GM19438 (cell line): ENCODE results near the gene COL26A1.
"Not testable (repeated sequence)": the region's sequence is repeated elsewhere in the genome, so short reads cannot be mapped to it uniquely, and the experiment has no call there.

Experiments
- ATAC-seq: cut with Tn5 transposase; IDR thresholded peaks from one replicate; pipeline ENCODE4 v1.9.1; 2021; ENCODE audit warnings: low read depth; ENCODE audit not compliant: unreplicated experiment

COL26A1 gene

DNA sequence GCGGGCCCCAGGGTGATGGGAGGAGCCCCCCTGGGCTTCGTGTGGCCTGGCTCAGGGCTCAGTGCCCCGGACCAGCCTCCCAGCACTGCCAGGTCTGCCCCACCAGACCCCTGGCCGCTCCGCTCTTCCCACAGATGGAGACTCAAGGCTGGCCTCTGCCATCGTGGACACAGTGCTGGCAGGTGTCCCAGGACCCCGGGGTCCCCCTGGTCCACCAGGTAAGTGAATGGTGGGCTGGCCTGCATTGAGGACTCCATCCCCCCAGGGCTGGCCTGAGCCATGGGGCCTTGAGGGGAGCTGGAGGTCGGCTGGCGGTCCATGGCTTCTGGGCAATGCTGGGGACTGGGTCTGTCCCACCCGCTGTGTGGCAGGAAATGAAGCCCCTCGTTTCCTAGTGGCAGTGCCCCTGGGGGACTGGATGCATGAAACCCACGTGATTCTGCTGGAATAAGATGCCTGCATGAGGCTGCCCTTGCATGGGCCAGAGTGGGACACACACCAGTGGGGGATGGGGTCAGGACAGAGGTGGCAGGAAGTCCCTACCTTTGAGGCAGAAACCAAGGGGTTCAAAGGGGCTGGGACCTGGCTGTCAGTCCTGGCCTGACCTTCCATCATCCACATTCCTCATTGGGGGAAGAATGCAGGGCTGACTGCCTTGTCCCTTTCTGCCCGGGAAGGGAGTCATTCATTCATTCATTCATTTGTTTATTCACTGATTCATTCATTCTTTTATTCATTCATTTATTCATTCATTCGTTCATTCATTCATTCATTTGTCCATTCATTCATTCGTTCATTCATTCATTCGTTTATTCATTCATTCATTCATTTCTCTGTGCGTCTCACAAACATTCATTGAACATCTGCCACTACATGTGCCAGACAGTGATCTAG lies 184.6 kb downstream of the COL26A1 start:
- no peak for ATAC-seq

DNA sequence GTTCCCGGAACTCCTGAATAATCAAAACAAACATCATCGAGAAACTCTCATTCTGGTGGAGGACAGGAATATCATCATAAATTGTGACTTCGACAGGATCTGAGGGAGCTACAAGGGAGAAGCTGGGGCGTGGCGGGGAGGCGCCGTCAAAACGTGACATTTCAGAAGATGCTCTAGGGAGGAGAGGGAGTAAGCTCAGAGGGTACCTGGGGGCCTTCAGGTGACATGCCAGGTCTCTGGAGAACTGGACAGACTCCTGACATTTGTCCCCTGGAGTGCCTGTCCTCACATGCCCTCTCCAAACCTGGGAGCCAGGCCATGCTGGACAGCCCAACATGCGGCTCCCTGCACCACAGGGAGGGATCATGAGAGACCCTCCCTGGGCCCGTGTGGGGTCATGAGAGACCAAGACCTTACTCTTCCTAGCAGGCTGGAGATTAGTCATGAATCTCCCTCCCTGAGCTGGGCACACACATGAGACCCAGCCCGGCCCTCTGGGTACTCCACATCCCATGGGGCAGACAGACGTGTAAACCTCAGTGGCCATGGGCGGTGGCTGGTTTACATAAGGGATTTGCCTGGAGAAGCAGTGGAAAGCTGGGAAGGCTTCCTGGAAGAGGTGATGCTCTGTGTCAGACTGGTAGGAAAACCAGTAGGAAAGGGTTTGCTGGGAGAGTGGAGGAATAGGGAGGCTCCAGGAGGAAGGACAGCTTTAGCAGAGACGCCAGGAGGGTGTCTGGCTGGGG lies 185.4 kb downstream of the COL26A1 start:
- no peak for ATAC-seq

GRCh38 chr7:101549734-101550133 lies 187.1 kb downstream of the COL26A1 start:
- no peak for ATAC-seq

GRCh38 chr7:101550641-101551541 lies 188.2 kb downstream of the COL26A1 start:
- ATAC-seq: no peak

- ATAC-seq: no peak
Observed at GRCh38 chr7:101553018-101553770, 190.5 kb downstream of the COL26A1 start.

- no peak for ATAC-seq
Observed at GRCh38 chr7:101553771-101554445, 191.2 kb downstream of the COL26A1 start.

DNA sequence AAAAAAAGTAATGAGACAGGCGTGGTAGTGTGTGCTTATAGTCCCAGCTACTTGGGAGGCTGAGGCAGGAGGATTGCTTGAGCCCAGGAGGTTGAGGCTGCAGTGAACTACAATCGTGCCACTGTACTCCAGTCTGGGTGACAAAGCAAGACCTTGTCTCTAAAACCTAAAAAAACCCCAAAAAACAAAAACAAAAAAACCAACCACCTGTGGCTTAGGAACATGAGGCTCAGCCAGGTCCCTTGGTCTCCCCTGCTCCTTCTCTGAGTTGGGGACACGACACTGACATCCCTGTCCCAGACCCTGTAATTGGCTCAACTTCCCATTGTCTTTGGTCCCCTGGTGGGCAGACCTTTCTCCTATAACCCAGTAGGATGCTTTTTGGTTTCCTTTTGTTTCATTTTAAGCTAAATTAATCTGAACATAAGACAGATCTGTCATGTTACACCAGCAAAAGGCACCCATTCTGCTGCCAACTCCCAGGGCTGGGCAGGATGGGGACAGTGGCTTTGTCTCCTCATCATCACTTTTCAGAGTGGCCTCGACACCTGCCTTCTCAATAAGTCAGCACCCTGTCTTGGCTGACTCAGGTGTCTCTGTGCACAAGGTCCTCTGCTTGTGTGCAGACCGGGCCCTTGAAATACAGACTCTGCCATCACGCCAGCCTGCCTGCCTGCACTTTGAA lies 192.1 kb downstream of the COL26A1 start:
- no peak for ATAC-seq

DNA sequence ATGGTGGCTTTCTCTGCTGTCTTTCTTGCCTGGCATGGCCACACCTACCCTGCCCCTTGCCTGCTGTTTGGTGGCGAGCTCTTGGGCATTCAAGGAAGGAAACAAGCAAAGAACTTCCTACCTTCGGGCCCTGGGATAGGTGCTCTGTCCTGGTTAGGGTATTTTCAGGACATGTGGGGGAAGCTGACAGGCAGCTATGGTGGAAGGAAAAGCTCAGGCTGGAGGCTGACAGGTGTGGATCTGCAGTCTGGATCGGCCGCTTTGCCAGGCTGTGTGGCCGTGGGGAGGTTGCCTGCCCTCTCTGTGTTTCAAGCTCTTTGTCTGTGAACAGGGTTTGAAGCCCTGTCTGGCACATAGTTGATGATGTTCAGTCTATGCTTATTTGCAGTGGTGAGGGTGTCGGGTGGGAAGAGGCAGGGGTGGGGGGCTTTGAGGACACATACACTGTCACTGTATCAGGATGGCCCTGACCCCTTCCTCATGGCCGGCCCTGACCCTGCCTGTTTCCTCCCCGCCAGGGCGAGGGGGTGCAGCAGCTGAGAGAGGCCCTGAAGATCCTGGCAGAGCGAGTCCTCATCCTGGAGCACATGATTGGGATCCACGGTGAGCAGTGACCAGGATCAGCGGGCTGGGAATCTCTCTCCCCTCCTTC lies 192.7 kb downstream of the COL26A1 start:
- no peak for ATAC-seq

- no peak for ATAC-seq
Observed at GRCh38 chr7:101555921-101556275, 193.2 kb downstream of the COL26A1 start.

DNA sequence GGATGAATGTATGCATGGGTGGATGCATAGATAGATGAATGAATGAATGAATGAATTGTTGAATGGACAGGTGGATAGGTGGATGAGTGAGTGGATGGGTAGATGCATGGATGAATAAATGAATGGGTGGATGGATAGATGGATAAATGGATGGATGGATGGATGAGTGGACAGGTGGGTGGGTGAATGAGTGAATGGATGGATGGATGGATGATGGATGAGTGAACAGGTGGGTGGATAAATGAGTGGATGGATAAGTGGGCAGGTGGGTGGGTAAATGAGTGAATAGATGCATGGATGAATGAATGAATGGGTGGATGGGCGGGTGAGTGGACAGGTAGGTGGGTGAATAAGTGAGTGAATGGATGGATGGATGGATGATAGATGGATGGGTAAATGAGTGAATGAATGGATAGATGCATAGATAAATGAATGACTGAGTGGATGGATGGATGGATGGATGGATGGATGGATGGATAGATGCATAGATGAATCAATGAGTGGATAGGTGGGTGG lies 193.8 kb downstream of the COL26A1 start:
- no peak for ATAC-seq

GRCh38 chr7:101557421-101557820 lies 194.7 kb downstream of the COL26A1 start:
- no peak for ATAC-seq

- ATAC-seq: no peak
Observed at GRCh38 chr7:101557978-101558741, 195.5 kb downstream of the COL26A1 start.

GRCh38 chr7:101558742-101559325 lies 196.2 kb downstream of the COL26A1 start:
- no peak for ATAC-seq

GRCh38 chr7:101559586-101559985 lies 196.9 kb downstream of the COL26A1 start:
- ATAC-seq: no peak

DNA sequence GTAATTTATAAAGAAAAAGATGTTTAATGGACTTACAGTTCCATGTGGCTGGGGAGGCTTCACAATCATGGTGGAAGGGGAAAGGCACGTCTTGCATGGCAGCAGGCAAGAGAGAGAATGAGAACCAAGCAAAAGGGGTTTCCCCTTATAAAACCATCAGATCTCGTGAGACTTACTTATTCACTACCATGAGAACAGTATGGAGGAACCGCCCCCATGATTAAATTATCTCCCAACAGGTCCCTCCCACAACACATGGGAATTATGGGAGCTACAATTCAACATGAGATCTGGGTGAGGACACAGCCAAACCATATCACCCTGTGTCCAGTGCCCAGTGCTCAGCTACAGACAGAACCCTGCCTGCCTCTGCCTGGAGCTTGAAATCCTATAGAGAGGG lies 197.3 kb downstream of the COL26A1 start:
- ATAC-seq: not testable (repeated sequence)

GRCh38 chr7:101560856-101561255 lies 198.2 kb downstream of the COL26A1 start:
- ATAC-seq: no peak

- ATAC-seq: not testable (repeated sequence)
Observed at GRCh38 chr7:101561293-101561692, 198.6 kb downstream of the COL26A1 start.
